HFFc6 (cell line): ENCODE results near the gene SLX4. TPM values are rescaled to one million over a fixed set of nuclear protein-coding genes. Genes with fewer than 3 reads are reported as not detected.

Source experiments
- DNase-seq: peaks from one replicate; pipeline ENCODE4 v3.0.0-alpha.2; 2018
- H3K27ac Mint-ChIP-seq: 2 replicates; pipeline ENCODE4 v1.8.0; 2020; ENCODE audit warnings: mild to moderate bottlenecking, mixed read lengths
- H3K27me3 Mint-ChIP-seq: 2 replicates; pipeline ENCODE4 v1.8.0; 2021; ENCODE audit warnings: mild to moderate bottlenecking, moderate library complexity, mixed read lengths; ENCODE audit not compliant: insufficient read depth
- H3K36me3 Mint-ChIP-seq: 2 replicates; pipeline ENCODE4 v1.8.0; 2021; ENCODE audit warnings: low read depth, mixed read lengths
- H3K4me1 Mint-ChIP-seq: 2 replicates; pipeline ENCODE4 v1.8.0; 2020; ENCODE audit warnings: low read depth, mixed read lengths
- H3K4me3 Mint-ChIP-seq: 2 replicates; pipeline ENCODE4 v1.8.0; 2020; ENCODE audit warnings: mild to moderate bottlenecking, moderate library complexity, mixed read lengths
- H3K9me3 Mint-ChIP-seq: 2 replicates; pipeline ENCODE4 v1.8.0; 2020; ENCODE audit warnings: mild to moderate bottlenecking, mixed read lengths
- CTCF ChIP-seq: fragments of 200-600 bp; sonication (generic); IDR thresholded peaks from 2 replicates; pipeline ENCODE4 v1.5.0; 2021; ENCODE audit warnings: antibody characterized with exemption, mild to moderate bottlenecking
- total RNA-seq, 6 experiments: library from RNA; stranded (reverse); fragmentation: NEBNext Ultra II Directional; extraction: Animal tissue kit (Norgen Biotek cat#: 25700); gene quantifications; 2 replicates in 1 of 6; 3 replicates in 5 of 6; pipeline ENCODE4 v1.2.3, GENCODE V29; 2021

SLX4 gene
- total RNA-seq, 6 experiments from 2014 or later, result 6.8 to 8.2 (median 7.2) TPM

- peaks cover 12% of the 10 kb centered on the region for H3K4me1 Mint-ChIP-seq
- H3K9me3 Mint-ChIP-seq, result no peaks in the 10 kb centered on the region
- no peaks in the 10 kb centered on the region; the same call in 1 of the 2 replicates for H3K27me3 Mint-ChIP-seq
- no peak overlapping the region for H3K27ac Mint-ChIP-seq
- TF ChIP-seq CTCF, result no peak
- DNase-seq, result no peak
- no peak overlapping the region for H3K4me3 Mint-ChIP-seq
- no peaks in the 10 kb centered on the region for H3K36me3 Mint-ChIP-seq
Observed at GRCh38 chr16:3638916-3639644, 27.7 kb upstream of the SLX4 start.

GRCh38 chr16:3637371-3637923, 26.0 kb upstream of the SLX4 start:
- no peak overlapping the region for H3K4me3 Mint-ChIP-seq
- H3K27ac Mint-ChIP-seq, result peak overlapping the region; percentile 50; the same call in 1 of the 2 replicates
- no peaks in the 10 kb centered on the region for H3K36me3 Mint-ChIP-seq
- no peak for DNase-seq
- H3K27me3 Mint-ChIP-seq, result no peaks in the 10 kb centered on the region; the same call in 1 of the 2 replicates
- no peak for TF ChIP-seq CTCF
- H3K4me1 Mint-ChIP-seq, result peaks cover 12% of the 10 kb centered on the region
- no peaks in the 10 kb centered on the region for H3K9me3 Mint-ChIP-seq

GRCh38 chr16:3625911-3626732, 14.7 kb upstream of the SLX4 start:
- no peaks in the 10 kb centered on the region for H3K9me3 Mint-ChIP-seq
- H3K4me1 Mint-ChIP-seq, result no peaks in the 10 kb centered on the region
- H3K36me3 Mint-ChIP-seq, result no peaks in the 10 kb centered on the region; the same call in 1 of the 2 replicates
- no peak for TF ChIP-seq CTCF
- no peaks in the 10 kb centered on the region for H3K27me3 Mint-ChIP-seq
- H3K27ac Mint-ChIP-seq, result peak overlapping the region; percentile 2; the same call in 1 of the 2 replicates
- no peak overlapping the region for H3K4me3 Mint-ChIP-seq
- DNase-seq, result no peak

DNA sequence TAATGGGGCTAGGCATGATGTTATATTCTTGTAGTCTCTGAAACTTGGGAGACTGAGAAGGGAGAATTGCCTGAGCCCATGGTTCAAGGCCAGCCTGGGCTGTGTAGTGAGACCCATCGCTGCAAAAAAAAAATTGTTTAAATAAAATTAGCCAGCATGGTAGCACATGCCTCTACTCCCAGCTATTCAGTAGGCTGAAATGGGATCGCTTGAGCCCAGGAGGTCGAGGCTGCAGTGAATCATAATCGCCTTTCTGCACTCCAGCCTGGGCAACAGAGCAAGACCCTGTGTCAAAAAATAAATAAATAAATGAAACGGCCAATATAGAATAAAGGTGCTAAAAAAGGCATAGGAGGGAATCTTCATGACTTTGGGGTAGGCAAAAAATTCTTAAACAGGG, 13.9 kb upstream of the SLX4 start:
- no peak for TF ChIP-seq CTCF
- H3K4me1 Mint-ChIP-seq, result no peaks in the 10 kb centered on the region
- H3K27me3 Mint-ChIP-seq, result no peaks in the 10 kb centered on the region
- no peak overlapping the region for H3K27ac Mint-ChIP-seq
- no peaks in the 10 kb centered on the region for H3K9me3 Mint-ChIP-seq
- no peak for DNase-seq
- no peak overlapping the region for H3K4me3 Mint-ChIP-seq
- no peaks in the 10 kb centered on the region; the same call in 1 of the 2 replicates for H3K36me3 Mint-ChIP-seq

DNA sequence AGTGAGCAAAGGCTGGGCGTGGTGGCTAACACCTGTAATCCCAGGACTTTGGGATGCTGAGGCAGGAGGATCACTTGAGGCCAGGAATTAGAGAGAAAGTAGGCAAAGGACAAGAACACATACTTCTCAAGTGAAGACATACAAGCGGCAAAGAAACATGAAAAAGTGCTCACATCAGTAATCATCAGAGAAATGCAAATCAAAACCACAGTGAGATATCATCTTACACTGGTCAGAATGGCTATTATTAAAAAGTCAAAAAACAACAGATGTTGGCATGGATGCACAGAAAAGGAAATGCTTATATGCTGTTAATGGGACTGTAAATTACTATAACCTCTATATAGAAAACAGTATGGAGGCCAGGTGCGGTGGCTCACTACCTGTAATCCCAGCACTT, 12.2 kb upstream of the SLX4 start:
- no peak overlapping the region for H3K27ac Mint-ChIP-seq

More for the DNA sequence above, 12.2 kb upstream of the SLX4 start:
- Mint-ChIP-seq H3K36me3 (no peaks in the 10 kb centered on the region), H3K9me3 (no peaks in the 10 kb centered on the region), H3K27me3 (no peaks in the 10 kb centered on the region), H3K4me3 (no peak overlapping the region), H3K4me1 (peaks cover 4% of the 10 kb centered on the region; the same call in 1 of the 2 replicates)
- no peak for DNase-seq
- no peak for TF ChIP-seq CTCF
